BE2C (cell line): ENCODE data around the gene CEL.

Source experiments
- DNase-seq: peaks from one replicate; pipeline ENCODE4 v3.0.0-alpha.2; 2020
- H3K27me3 ChIP-seq: fragments of 250-450 bp; sonication (Bioruptor Pico); 2 replicates; pipeline ENCODE4 v1.5.1; 2020; ENCODE audit warnings: mild to moderate bottlenecking
- H3K36me3 ChIP-seq: fragments of 250-450 bp; sonication (Bioruptor Pico); 2 replicates; pipeline ENCODE4 v1.5.1; 2020; ENCODE audit warnings: mild to moderate bottlenecking
- H3K4me1 ChIP-seq: fragments of 250-450 bp; sonication (Bioruptor Pico); 2 replicates; pipeline ENCODE4 v1.5.1; 2020
- H3K4me3 ChIP-seq: 2 replicates; pipeline ENCODE4 v1.5.1; 2011; ENCODE audit warnings: low read depth, low read length
- H3K9me3 ChIP-seq: fragments of 250-450 bp; sonication (Bioruptor Pico); 2 replicates; pipeline ENCODE4 v1.5.1; 2020
- TF ChIP-seq, protein P1 (sequence below): IDR thresholded peaks from 2 replicates; pipeline ENCODE4 v1.5.1; 2012; ENCODE audit warnings: mild to moderate bottlenecking, low read depth, low read length

The CEL gene

DNA sequence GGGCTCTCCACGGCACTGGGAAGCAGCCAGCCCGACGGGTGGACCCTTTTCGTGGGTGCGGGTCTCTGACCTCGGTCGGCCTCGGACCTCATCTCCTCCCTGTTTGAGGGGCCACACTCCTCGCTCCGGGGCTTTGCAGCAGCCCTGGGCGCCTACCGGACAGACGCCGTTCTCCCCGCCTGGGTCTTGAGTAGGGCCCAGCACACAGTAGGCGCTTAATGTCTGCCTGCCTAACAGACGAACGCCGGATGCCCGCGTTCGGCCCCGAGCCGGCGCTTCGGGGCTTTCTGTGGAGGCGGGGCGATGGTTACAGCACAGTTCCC is 31.8 kb upstream of the CEL start:
- no peaks in the 10 kb centered on the region; the same call in 1 of the 2 replicates for H3K4me1 ChIP-seq
- no peaks in the 10 kb centered on the region for H3K36me3 ChIP-seq
- no peak for DNase-seq
- TF ChIP-seq, protein P1, sequence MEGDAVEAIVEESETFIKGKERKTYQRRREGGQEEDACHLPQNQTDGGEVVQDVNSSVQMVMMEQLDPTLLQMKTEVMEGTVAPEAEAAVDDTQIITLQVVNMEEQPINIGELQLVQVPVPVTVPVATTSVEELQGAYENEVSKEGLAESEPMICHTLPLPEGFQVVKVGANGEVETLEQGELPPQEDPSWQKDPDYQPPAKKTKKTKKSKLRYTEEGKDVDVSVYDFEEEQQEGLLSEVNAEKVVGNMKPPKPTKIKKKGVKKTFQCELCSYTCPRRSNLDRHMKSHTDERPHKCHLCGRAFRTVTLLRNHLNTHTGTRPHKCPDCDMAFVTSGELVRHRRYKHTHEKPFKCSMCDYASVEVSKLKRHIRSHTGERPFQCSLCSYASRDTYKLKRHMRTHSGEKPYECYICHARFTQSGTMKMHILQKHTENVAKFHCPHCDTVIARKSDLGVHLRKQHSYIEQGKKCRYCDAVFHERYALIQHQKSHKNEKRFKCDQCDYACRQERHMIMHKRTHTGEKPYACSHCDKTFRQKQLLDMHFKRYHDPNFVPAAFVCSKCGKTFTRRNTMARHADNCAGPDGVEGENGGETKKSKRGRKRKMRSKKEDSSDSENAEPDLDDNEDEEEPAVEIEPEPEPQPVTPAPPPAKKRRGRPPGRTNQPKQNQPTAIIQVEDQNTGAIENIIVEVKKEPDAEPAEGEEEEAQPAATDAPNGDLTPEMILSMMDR: no peak
- H3K27me3 ChIP-seq: no peaks in the 10 kb centered on the region
- H3K4me3 ChIP-seq: peak overlapping the region; percentile 99
- H3K9me3 ChIP-seq: no peaks in the 10 kb centered on the region

DNA sequence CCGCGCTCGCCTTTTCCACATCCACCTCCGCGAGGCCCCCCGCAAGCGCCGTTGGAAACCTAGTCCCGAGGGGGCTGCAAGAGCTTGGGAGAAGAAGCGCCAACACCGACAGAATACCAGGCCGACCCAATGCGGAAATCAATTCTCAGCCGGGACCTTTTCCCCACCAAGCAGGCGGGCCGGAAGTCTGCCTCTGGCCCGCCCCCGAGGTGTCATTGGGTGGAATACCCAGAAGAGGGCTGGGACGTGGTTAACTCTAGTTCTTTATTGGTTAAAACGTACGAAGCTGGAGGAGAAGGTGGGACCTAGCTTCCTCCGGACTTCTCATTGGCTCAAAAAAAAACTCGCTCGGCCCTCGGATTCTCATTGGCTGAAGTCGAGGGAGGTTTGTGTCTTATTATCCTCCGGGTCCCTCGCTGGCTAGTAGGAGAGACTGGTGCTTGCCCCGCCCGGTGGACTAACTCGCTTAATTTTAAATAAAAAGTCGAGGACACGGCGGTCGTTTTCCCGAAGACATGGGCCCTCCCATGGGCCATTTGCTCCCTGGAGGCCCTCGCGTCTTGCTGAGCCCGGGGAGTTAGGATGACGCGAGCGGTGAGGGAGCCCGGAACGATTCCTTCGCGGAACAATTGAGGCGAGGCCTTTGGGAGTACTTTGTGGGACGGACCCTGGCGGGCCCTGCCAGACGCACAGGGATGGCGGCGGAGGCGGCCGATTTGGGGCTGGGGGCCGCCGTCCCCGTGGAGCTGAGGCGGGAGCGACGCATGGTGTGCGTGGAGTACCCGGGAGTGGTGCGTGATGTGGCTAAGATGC is 31.3 kb upstream of the CEL start, which contains the start of gene GTF3C5:
GTF3C5 (plus strand) TSS at position 681 of the 813 bp plus-strand sequence; CDS start at position 696, 15 bp downstream.
- no peaks in the 10 kb centered on the region for H3K27me3 ChIP-seq
- H3K4me1 ChIP-seq: no peaks in the 10 kb centered on the region; the same call in 1 of the 2 replicates
- no peaks in the 10 kb centered on the region for H3K36me3 ChIP-seq
- TF ChIP-seq, protein P1: no peak
- peak; percentile 94 for DNase-seq
- H3K4me3 ChIP-seq: peak within 1 kb of the TSS; percentile 99
- no peaks in the 10 kb centered on the region for H3K9me3 ChIP-seq

DNA sequence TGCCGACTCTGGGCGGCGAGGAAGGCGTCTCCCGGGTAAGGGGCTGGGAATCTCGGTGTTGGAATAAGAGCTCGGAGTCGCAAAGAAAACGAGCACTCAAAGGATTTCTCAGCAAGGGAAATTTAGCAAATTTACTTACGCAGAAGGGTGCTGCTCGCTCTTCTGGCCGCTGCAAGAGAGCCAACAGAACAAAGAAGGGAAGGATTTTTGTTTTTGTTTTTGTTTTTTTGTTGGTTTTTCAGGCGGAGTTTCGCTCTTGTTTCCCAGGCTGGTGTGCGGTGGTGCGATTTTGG is 30.7 kb upstream of the CEL start:
- TF ChIP-seq, protein P1: no peak
- H3K4me3 ChIP-seq: peak overlapping the region; percentile 99
- no peak for DNase-seq
- H3K36me3 ChIP-seq: no peaks in the 10 kb centered on the region; the same call in 1 of the 2 replicates
- no peaks in the 10 kb centered on the region; the same call in 1 of the 2 replicates for H3K4me1 ChIP-seq
- H3K9me3 ChIP-seq: no peaks in the 10 kb centered on the region
- H3K27me3 ChIP-seq: no peaks in the 10 kb centered on the region

DNA sequence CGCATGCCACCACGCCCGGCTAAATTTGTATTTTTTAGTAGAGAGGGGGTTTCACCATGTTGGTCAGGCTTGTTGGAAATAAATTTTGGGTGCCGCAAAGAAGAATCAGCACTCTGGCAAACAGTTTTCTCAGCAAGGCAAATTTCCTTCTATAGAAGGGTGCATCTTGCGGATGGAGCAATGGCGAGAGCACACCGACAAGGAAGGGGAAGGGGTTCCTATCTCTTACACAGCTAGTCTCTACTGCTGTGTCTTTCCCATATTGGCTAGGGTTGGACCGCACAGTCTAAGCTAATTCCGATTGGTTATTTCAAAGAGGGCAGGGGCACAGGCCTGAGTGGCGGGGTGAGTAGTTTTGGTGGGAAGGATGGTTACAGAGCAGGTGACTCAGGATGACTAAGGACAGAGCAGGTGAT is 30.3 kb upstream of the CEL start:
- Histone ChIP-seq H3K4me3 (peak overlapping the region; percentile 99), H3K27me3 (no peaks in the 10 kb centered on the region), H3K4me1 (no peaks in the 10 kb centered on the region; the same call in 1 of the 2 replicates), H3K9me3 (no peaks in the 10 kb centered on the region), H3K36me3 (peaks cover 4% of the 10 kb centered on the region; the same call in 1 of the 2 replicates)
- DNase-seq: no peak
- TF ChIP-seq, protein P1: no peak

DNA sequence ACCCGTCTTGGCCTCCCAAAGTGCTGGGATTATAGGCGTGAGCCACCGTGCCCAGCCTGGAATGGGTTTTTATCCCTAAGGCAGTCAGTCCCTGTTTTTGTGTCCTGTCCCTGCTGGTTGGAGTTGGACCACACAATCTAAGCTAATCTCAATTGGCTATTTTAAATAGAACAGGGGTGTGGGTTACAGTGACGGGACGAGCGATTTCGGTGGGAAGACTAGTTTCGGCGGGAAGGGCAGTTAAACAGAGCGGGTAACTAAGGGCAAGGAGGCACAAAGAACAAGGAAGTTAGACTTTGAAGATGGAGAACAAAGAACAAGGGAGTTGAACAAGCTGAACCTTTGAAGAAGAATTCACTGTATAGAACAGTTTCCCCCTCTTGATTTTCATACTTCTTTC is 29.6 kb upstream of the CEL start:
- H3K9me3 ChIP-seq: no peaks in the 10 kb centered on the region
- TF ChIP-seq, protein P1: no peak
- no peak for DNase-seq
- peak overlapping the region; percentile 99 for H3K4me3 ChIP-seq
- peaks cover 6% of the 10 kb centered on the region; the same call in 1 of the 2 replicates for H3K36me3 ChIP-seq
- no peaks in the 10 kb centered on the region; the same call in 1 of the 2 replicates for H3K4me1 ChIP-seq
- H3K27me3 ChIP-seq: no peaks in the 10 kb centered on the region

DNA sequence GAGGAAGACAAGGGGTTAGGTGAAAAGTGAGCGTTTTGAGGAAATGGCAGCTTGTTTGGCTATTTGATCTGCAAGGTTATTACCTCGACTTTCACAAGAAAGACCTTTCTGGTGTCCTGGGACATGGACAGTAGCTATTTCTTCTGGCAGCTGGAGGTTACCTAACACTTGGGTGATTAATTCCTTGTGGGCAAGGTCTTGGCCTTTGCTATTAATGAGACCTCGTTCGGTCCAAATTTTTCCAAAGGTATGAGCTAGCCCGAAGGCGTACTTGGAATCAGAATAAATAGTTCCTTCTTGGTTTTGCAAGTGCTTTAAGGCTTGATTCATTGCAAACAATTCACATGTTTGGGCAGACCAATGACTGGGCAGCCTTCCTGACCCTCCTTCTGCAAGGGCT is 26.1 kb upstream of the CEL start:
- no peaks in the 10 kb centered on the region for H3K9me3 ChIP-seq
- peaks cover 6% of the 10 kb centered on the region; the same call in 1 of the 2 replicates for H3K36me3 ChIP-seq
- no peaks in the 10 kb centered on the region; the same call in 1 of the 2 replicates for H3K4me1 ChIP-seq
- TF ChIP-seq, protein P1: no peak
- no peak overlapping the region for H3K4me3 ChIP-seq
- H3K27me3 ChIP-seq: no peaks in the 10 kb centered on the region
- no peak for DNase-seq
